Measurements from ENCODE around the gene CHEK1.

DNA sequence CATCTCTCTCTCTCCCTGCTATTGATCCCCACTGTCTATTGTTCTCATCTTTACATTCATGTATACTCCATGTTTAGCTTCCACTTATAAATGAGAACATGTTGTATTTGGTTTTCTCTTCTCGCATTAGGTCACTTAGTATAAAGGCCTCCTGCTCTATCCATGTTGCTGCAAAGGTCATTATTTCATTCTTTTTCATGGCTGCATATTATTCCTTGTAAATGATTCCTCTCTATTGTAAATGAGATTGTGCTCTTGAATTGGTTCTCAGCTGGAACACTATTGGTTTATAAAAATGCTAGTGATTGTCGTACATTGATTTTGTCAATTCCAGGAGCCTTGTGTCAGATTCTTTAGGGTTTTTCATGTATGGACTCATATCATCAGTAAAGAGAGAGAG, 42.2 kb downstream of the CHEK1 start:
- TF ChIP-seq, protein P1, sequence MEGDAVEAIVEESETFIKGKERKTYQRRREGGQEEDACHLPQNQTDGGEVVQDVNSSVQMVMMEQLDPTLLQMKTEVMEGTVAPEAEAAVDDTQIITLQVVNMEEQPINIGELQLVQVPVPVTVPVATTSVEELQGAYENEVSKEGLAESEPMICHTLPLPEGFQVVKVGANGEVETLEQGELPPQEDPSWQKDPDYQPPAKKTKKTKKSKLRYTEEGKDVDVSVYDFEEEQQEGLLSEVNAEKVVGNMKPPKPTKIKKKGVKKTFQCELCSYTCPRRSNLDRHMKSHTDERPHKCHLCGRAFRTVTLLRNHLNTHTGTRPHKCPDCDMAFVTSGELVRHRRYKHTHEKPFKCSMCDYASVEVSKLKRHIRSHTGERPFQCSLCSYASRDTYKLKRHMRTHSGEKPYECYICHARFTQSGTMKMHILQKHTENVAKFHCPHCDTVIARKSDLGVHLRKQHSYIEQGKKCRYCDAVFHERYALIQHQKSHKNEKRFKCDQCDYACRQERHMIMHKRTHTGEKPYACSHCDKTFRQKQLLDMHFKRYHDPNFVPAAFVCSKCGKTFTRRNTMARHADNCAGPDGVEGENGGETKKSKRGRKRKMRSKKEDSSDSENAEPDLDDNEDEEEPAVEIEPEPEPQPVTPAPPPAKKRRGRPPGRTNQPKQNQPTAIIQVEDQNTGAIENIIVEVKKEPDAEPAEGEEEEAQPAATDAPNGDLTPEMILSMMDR (IDR thresholded peaks at IDR 0.05), result no peak
- TF ChIP-seq EZH2phosphoT487 (IDR thresholded peaks at IDR 0.05), result no peak
